MCF 10A (cell line): Measurements from ENCODE around the gene PLA2G4E. TPM values are rescaled to one million over a fixed set of nuclear protein-coding genes. Genes with fewer than 3 reads are reported as not detected.

Source experiments
- BruUV-seq: library from RNA; stranded (reverse); fragments of 400-500 nt; replicated peaks from 2 replicates; lab custom pipeline; 2021; lab: Mats Ljungman, UMichigan
- CTCF ChIA-PET: fragments of 300-600 bp; sonication (Branson Sonifier 250); formaldehyde crosslinking; extraction: SDS; loops from one replicate; lab custom pipeline; 2021; ENCODE audit warnings: antibody characterized with exemption, inconsistent platforms; lab: Yijun Ruan, JAX
- POLR2A ChIA-PET: fragments of 300-600, 350-650 bp; sonication (Branson Sonifier 250); formaldehyde crosslinking; extraction: SDS; loops from one replicate; lab custom pipeline; 2020; ENCODE audit warnings: antibody characterized with exemption, inconsistent platforms; lab: Yijun Ruan, JAX
- DNase-seq: peaks from one replicate; pipeline ENCODE4 v3.0.0-alpha.2; 2018; ENCODE audit not compliant: unreplicated experiment
- H3K27ac Mint-ChIP-seq: one replicate; pipeline ENCODE4 v1.8.0; 2022; ENCODE audit warnings: mild to moderate bottlenecking, low read depth, mixed read lengths; ENCODE audit not compliant: unreplicated experiment
- H3K27me3 Mint-ChIP-seq: one replicate; pipeline ENCODE4 v1.8.0; 2022; ENCODE audit warnings: mixed read lengths; ENCODE audit not compliant: insufficient read depth, unreplicated experiment
- H3K36me3 Mint-ChIP-seq: one replicate; pipeline ENCODE4 v1.8.0; 2022; ENCODE audit warnings: mild to moderate bottlenecking, moderate library complexity, mixed read lengths; ENCODE audit not compliant: insufficient read depth, unreplicated experiment
- H3K4me1 Mint-ChIP-seq: one replicate; pipeline ENCODE4 v1.8.0; 2022; ENCODE audit warnings: mixed read lengths; ENCODE audit not compliant: insufficient read depth, unreplicated experiment
- H3K4me3 Mint-ChIP-seq: one replicate; pipeline ENCODE4 v1.8.0; 2022; ENCODE audit warnings: mild to moderate bottlenecking, moderate library complexity, mixed read lengths; ENCODE audit not compliant: unreplicated experiment
- H3K9me3 Mint-ChIP-seq: one replicate; pipeline ENCODE4 v1.8.0; 2022; ENCODE audit warnings: mixed read lengths; ENCODE audit not compliant: unreplicated experiment
- intact Hi-C: fragments of 100-400 bp; cut with micrococcal nuclease; formaldehyde crosslinking; loops from 2 replicates; pipeline ENCODE4 v1.14.1; 2022
- total RNA-seq: library from RNA; stranded (reverse); gene quantifications from 2 replicates; pipeline ENCODE4 v1.2.3, GENCODE V29; 2022
- TF ChIP-seq, protein P1 (sequence below): fragments of 200-600 bp; IDR thresholded peaks from one replicate; pipeline ENCODE4 v1.8.0; 2022; ENCODE audit warnings: antibody characterized with exemption, mild to moderate bottlenecking; ENCODE audit not compliant: unreplicated experiment

PLA2G4E gene
- total RNA-seq, 1 experiment from 2014 or later: 0.12 TPM

- no TSS peak for BruUV-seq
- Mint-ChIP-seq H3K27me3 (no peaks in the 10 kb centered on the region), H3K4me1 (peaks cover 8% of the 10 kb centered on the region), H3K9me3 (no peaks in the 10 kb centered on the region), H3K27ac (no peak overlapping the region), H3K4me3 (no peak overlapping the region), H3K36me3 (no peaks in the 10 kb centered on the region)
- ChIA-PET CTCF (interaction anchor here (0.6 to 15.6 kb wide), 8 partner anchors 16 to 1186 kb away, joined by 3 to 180 read pairs (median 24); no protein-coding TSS in a partner anchor), POLR2A (interaction anchor here (1.6 kb wide), 1 partner anchor 69 kb away, joined by 5 read pairs; no protein-coding TSS in a partner anchor)
- TF ChIP-seq, protein P1, sequence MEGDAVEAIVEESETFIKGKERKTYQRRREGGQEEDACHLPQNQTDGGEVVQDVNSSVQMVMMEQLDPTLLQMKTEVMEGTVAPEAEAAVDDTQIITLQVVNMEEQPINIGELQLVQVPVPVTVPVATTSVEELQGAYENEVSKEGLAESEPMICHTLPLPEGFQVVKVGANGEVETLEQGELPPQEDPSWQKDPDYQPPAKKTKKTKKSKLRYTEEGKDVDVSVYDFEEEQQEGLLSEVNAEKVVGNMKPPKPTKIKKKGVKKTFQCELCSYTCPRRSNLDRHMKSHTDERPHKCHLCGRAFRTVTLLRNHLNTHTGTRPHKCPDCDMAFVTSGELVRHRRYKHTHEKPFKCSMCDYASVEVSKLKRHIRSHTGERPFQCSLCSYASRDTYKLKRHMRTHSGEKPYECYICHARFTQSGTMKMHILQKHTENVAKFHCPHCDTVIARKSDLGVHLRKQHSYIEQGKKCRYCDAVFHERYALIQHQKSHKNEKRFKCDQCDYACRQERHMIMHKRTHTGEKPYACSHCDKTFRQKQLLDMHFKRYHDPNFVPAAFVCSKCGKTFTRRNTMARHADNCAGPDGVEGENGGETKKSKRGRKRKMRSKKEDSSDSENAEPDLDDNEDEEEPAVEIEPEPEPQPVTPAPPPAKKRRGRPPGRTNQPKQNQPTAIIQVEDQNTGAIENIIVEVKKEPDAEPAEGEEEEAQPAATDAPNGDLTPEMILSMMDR: no peak
- DNase-seq: no peak
- intact Hi-C loops: loop anchor here (5.0 kb wide), 1 partner anchor 587 kb away; no protein-coding TSS in a partner anchor
Measured at GRCh38 chr15:42065033-42065432, 44.2 kb upstream of the PLA2G4E start.

GRCh38 chr15:42064271-42064670, 43.4 kb upstream of the PLA2G4E start:
- no peak for DNase-seq
- BruUV-seq: no TSS peak
- peaks cover 8% of the 10 kb centered on the region for H3K4me1 Mint-ChIP-seq
- no peak overlapping the region for H3K27ac Mint-ChIP-seq
- no peaks in the 10 kb centered on the region for H3K36me3 Mint-ChIP-seq
- no peaks in the 10 kb centered on the region for H3K27me3 Mint-ChIP-seq
- no peaks in the 10 kb centered on the region for H3K9me3 Mint-ChIP-seq
- CTCF ChIA-PET: interaction anchor here (1.6 to 15.6 kb wide), 5 partner anchors 18 to 84 kb away, joined by 6 to 180 read pairs (median 122); no protein-coding TSS in a partner anchor
- intact Hi-C loops: no loop called here
- no peak overlapping the region for H3K4me3 Mint-ChIP-seq
- POLR2A ChIA-PET: interaction anchor here (0.7 kb wide), 1 partner anchor 44 kb away, joined by 3 read pairs; no protein-coding TSS in a partner anchor
- TF ChIP-seq, protein P1: no peak

DNA sequence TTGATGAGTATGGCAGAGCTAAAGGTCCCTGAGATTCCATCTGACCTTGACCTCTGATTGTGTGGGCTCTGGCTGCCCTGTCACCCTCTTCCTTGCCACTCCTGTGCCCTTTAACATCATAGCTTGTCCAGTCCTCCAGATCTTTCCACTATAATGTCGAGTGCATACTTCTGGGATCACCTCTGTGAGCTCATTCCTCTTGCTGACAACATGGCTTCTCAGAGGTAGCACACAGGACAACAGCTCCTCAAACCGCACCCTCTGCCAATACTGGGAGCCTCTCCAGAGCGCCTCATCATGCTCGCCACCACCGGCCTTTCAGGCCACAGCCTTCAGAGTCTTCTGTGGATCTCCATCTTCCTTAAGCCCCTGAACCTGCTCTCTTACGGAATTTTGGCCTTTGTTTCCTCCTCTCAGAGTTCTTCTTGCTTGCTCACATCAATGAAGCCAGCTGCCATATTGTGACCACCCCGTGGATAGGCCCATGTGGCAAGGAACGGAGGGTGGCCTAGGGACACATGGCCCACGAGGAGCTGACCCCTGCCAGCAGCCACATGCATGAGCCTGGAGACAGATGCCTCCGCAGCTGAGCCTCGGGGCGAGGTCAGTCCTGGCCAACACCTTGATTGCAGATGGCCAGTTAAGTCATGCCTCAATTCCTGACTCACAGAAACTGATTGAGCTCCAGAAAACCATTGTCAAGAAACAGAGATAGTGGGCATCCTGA, 42.4 kb upstream of the PLA2G4E start:
- H3K9me3 Mint-ChIP-seq: no peaks in the 10 kb centered on the region
- intact Hi-C loops: no loop called here
- no peak for DNase-seq
- H3K4me1 Mint-ChIP-seq: peaks cover 9% of the 10 kb centered on the region
- POLR2A ChIA-PET: interaction anchor here (0.7 to 0.9 kb wide), 2 partner anchors 83 to 203 kb away, joined by 3 to 5 read pairs; no protein-coding TSS in a partner anchor
- no TSS peak for BruUV-seq
- no peaks in the 10 kb centered on the region for H3K27me3 Mint-ChIP-seq
- TF ChIP-seq, protein P1: no peak
- CTCF ChIA-PET: interaction anchor here (1.3 to 15.6 kb wide), 7 partner anchors 19 to 83 kb away, joined by 3 to 180 read pairs (median 8); no protein-coding TSS in a partner anchor
- no peak overlapping the region for H3K4me3 Mint-ChIP-seq
- H3K36me3 Mint-ChIP-seq: no peaks in the 10 kb centered on the region
- H3K27ac Mint-ChIP-seq: no peak overlapping the region

- no peaks in the 10 kb centered on the region for H3K9me3 Mint-ChIP-seq
- H3K4me3 Mint-ChIP-seq: no peak overlapping the region
- POLR2A ChIA-PET: no interaction called here
- TF ChIP-seq, protein P1: no peak
- H3K27me3 Mint-ChIP-seq: no peaks in the 10 kb centered on the region
- DNase-seq: no peak
- no peak overlapping the region for H3K27ac Mint-ChIP-seq
- H3K36me3 Mint-ChIP-seq: peaks cover 6% of the 10 kb centered on the region
- peaks cover 18% of the 10 kb centered on the region for H3K4me1 Mint-ChIP-seq
- intact Hi-C loops: no loop called here
- BruUV-seq: no TSS peak
- CTCF ChIA-PET: interaction anchor here (0.6 to 15.6 kb wide), 7 partner anchors 20 to 82 kb away, joined by 3 to 180 read pairs (median 8); no protein-coding TSS in a partner anchor
Measured at GRCh38 chr15:42062284-42062806, 41.5 kb upstream of the PLA2G4E start.
